DOHH2 (cell line): ENCODE measurements around the gene GLOD4.

Experiments
- H3F3A ChIP-seq: fragments of 200-600 bp; sonication (generic), shearing (Covaris generic); 2 replicates; pipeline ENCODE4 v1.6.0; 2016; ENCODE audit warnings: antibody characterized with exemption, mild to moderate bottlenecking; ENCODE audit not compliant: control insufficient read depth, insufficient read depth
- H3K27ac ChIP-seq: fragments of 200-600 bp; sonication (generic); 2 replicates; pipeline ENCODE4 v1.5.1; 2014; ENCODE audit warnings: low read depth, mild to moderate bottlenecking, low read length, moderate library complexity
- H3K27me3 ChIP-seq: fragments of 200-600 bp; sonication (generic); 2 replicates; pipeline ENCODE4 v1.6.1; 2014; ENCODE audit warnings: mild to moderate bottlenecking, low read length, mixed read lengths; ENCODE audit not compliant: control insufficient read depth
- H3K36me3 ChIP-seq: fragments of 200-600 bp; sonication (generic); 2 replicates; pipeline ENCODE4 v1.6.1; 2014; ENCODE audit warnings: mild to moderate bottlenecking, low read length, moderate library complexity, mixed read lengths; ENCODE audit not compliant: control insufficient read depth
- H3K4me1 ChIP-seq: fragments of 200-600 bp; sonication (generic); 2 replicates; pipeline ENCODE4 v1.6.1; 2014; ENCODE audit warnings: mild to moderate bottlenecking, low read length, mixed read lengths; ENCODE audit not compliant: control insufficient read depth
- H3K4me2 ChIP-seq: fragments of 200-600 bp; sonication (generic); 2 replicates; pipeline ENCODE4 v1.6.0; 2014; ENCODE audit warnings: mild to moderate bottlenecking, low read length, moderate library complexity
- H3K4me3 ChIP-seq: fragments of 200-600 bp; sonication (generic); 2 replicates; pipeline ENCODE4 v1.5.1; 2014; ENCODE audit warnings: mild to moderate bottlenecking, low read length, mixed read lengths
- H3K79me2 ChIP-seq: fragments of 200-600 bp; sonication (generic); 2 replicates; pipeline ENCODE4 v1.6.1; 2014; ENCODE audit warnings: mild to moderate bottlenecking, low read length, mixed read lengths; ENCODE audit not compliant: control insufficient read depth
- H3K9me2 ChIP-seq: fragments of 200-600 bp; sonication (generic); replicated peaks from 2 replicates; pipeline ENCODE4 v1.6.1; 2014; ENCODE audit warnings: mild to moderate bottlenecking, low read length, mixed read lengths; ENCODE audit not compliant: control insufficient read depth
- H3K9me3 ChIP-seq: fragments of 200-600 bp; sonication (generic); 2 replicates; pipeline ENCODE4 v1.6.1; 2014; ENCODE audit warnings: antibody characterized with exemption, low read length, mixed read lengths; ENCODE audit not compliant: control insufficient read depth, insufficient read depth
- H4K20me1 ChIP-seq: fragments of 200-600 bp; sonication (generic); 2 replicates; pipeline ENCODE4 v1.6.0; 2014; ENCODE audit warnings: low read depth, mild to moderate bottlenecking, antibody characterized with exemption, low read length, moderate library complexity; ENCODE audit not compliant: control insufficient read depth, insufficient read depth
- EZH2phosphoT487 ChIP-seq: fragments of 200-600 bp; sonication (generic); IDR thresholded peaks from 2 replicates; pipeline ENCODE4 v1.6.1; 2017; ENCODE audit warnings: borderline replicate concordance, mild to moderate bottlenecking, antibody characterized with exemption, low read length, moderate library complexity, mixed read lengths
- TF ChIP-seq, protein P1 (sequence below): fragments of 200-600 bp; sonication (generic); IDR thresholded peaks from one replicate; pipeline ENCODE4 v1.5.1; 2014; ENCODE audit warnings: antibody characterized with exemption, mild to moderate bottlenecking, low read depth, low read length; ENCODE audit not compliant: poor library complexity, severe bottlenecking

Gene GLOD4

GRCh38 chr17:718075-718474 is 64.0 kb downstream of the GLOD4 start:
- H3F3A ChIP-seq: peaks cover 14% of the 10 kb centered on the region
- H3K27ac ChIP-seq: no peak overlapping the region
- peaks cover 25% of the 10 kb centered on the region for H3K79me2 ChIP-seq
- peaks cover 16% of the 10 kb centered on the region for H3K4me1 ChIP-seq
- H3K9me2 ChIP-seq: no peaks in the 10 kb centered on the region
- H3K4me2 ChIP-seq: no peak overlapping the region
- H3K36me3 ChIP-seq: no peaks in the 10 kb centered on the region; the same call in 1 of the 2 replicates
- H3K27me3 ChIP-seq: no peaks in the 10 kb centered on the region
- H3K9me3 ChIP-seq: no peaks in the 10 kb centered on the region
- H4K20me1 ChIP-seq: no peaks in the 10 kb centered on the region
- TF ChIP-seq EZH2phosphoT487: no peak
- TF ChIP-seq, protein P1, sequence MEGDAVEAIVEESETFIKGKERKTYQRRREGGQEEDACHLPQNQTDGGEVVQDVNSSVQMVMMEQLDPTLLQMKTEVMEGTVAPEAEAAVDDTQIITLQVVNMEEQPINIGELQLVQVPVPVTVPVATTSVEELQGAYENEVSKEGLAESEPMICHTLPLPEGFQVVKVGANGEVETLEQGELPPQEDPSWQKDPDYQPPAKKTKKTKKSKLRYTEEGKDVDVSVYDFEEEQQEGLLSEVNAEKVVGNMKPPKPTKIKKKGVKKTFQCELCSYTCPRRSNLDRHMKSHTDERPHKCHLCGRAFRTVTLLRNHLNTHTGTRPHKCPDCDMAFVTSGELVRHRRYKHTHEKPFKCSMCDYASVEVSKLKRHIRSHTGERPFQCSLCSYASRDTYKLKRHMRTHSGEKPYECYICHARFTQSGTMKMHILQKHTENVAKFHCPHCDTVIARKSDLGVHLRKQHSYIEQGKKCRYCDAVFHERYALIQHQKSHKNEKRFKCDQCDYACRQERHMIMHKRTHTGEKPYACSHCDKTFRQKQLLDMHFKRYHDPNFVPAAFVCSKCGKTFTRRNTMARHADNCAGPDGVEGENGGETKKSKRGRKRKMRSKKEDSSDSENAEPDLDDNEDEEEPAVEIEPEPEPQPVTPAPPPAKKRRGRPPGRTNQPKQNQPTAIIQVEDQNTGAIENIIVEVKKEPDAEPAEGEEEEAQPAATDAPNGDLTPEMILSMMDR: no peak
- no peak overlapping the region for H3K4me3 ChIP-seq
